A172 (cell line): Measurements from ENCODE around the gene PLCB2. TPM values are rescaled to one million over a fixed set of nuclear protein-coding genes. Genes with fewer than 3 reads are reported as not detected.

ENCODE experiments used
- DNase-seq: peaks from one replicate; pipeline ENCODE4 v3.0.0-alpha.2; 2015; ENCODE audit warnings: low spot score
- total RNA-seq: library from RNA; depleted of rRNA; stranded (reverse); fragments of >200 nt; shearing (Covaris generic); gene quantifications from 2 replicates; pipeline ENCODE4 v1.2.3, GENCODE V29; 2014; rRNA removed

The PLCB2 gene
- total RNA-seq: not detected in 2 replicates

GRCh38 chr15:40307421-40308211 lies at the start of gene PLCB2:
TSS of gene PLCB2 (minus strand) at chr15:40307935. CDS start at chr15:40307672, 263 bp downstream.
- DNase-seq: no peak

GRCh38 chr15:40357246-40357645 lies 49.5 kb upstream of the PLCB2 start:
- DNase-seq: no peak

- DNase-seq: no peak
These were observed 48.3 kb upstream of the PLCB2 start for GRCh38 chr15:40355976-40356585.

GRCh38 chr15:40354408-40355171 lies 46.9 kb upstream of the PLCB2 start:
- no peak for DNase-seq

GRCh38 chr15:40353697-40354096 lies 46.0 kb upstream of the PLCB2 start:
- no peak for DNase-seq

GRCh38 chr15:40352281-40352901 lies 44.7 kb upstream of the PLCB2 start:
- DNase-seq: no peak

GRCh38 chr15:40349163-40349562 lies 41.4 kb upstream of the PLCB2 start:
- DNase-seq: no peak

- no peak for DNase-seq
These were observed 40.7 kb upstream of the PLCB2 start for GRCh38 chr15:40348474-40348870.

- DNase-seq: no peak
These were observed 40.1 kb upstream of the PLCB2 start for GRCh38 chr15:40347559-40348473.

GRCh38 chr15:40346579-40347558 lies 39.1 kb upstream of the PLCB2 start:
- no peak for DNase-seq

- no peak for DNase-seq
These were observed 38.3 kb upstream of the PLCB2 start for GRCh38 chr15:40345867-40346578.

GRCh38 chr15:40345225-40345866 lies 37.6 kb upstream of the PLCB2 start:
- no peak for DNase-seq

GRCh38 chr15:40344631-40345120 lies 36.9 kb upstream of the PLCB2 start:
- peak; percentile 88 for DNase-seq

- DNase-seq: no peak
These were observed 36.5 kb upstream of the PLCB2 start for GRCh38 chr15:40344217-40344616.

- DNase-seq: peak; percentile 91
These were observed 35.8 kb upstream of the PLCB2 start for GRCh38 chr15:40343512-40343911.

- peak; percentile 51 for DNase-seq
These were observed 34.9 kb upstream of the PLCB2 start for GRCh38 chr15:40342416-40343320.

GRCh38 chr15:40340740-40341400 lies 33.1 kb upstream of the PLCB2 start, which contains the start of gene CCDC9B:
TSS of gene CCDC9B (minus strand) at chr15:40340939. CDS start at chr15:40340819, 120 bp downstream.
- DNase-seq: peak; percentile 80
